ENCODE measurements around the gene OSBPL9. TPM values are rescaled to one million over a fixed set of nuclear protein-coding genes. Genes with fewer than 3 reads are reported as not detected.

The OSBPL9 gene
- total RNA-seq, 1 experiment from 2014 or later, result 62.4 TPM

DNA sequence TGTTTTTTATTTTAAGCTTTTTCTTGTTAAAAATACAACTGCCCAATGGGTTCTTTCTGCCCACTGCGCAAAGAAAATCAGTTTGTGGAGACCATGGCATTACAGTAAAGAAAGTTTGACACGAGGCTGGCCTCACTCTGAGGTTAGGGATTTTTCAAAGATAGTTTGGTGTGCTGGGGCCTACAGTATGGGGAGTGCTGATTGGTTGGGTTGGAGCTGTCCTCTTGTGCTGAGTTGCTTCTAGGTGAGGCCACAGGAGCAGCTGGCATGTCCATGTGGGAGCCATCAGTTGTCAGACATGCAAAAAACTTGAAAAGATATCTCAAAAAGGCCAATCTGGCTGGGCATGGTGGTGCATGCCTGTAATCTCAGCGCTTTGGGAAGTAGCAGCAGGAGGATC, 14.0 kb downstream of the OSBPL9 start:
- intact Hi-C loops (cut with micrococcal nuclease; ENCODE audit: unreplicated experiment), result no loop called here
- H3K4me3 ChIP-seq (ENCODE audit: low read depth, low read length, poor library complexity, severe bottlenecking), result no peak overlapping the region
- POLR2A ChIA-PET (ENCODE audit: low non-redundant PET), result no interaction called here
- H3K27me3 ChIP-seq (replicated peaks; ENCODE audit: insufficient read depth, low read depth, low read length, poor library complexity), result no peaks in the 10 kb centered on the region
- TF ChIP-seq, protein P1, sequence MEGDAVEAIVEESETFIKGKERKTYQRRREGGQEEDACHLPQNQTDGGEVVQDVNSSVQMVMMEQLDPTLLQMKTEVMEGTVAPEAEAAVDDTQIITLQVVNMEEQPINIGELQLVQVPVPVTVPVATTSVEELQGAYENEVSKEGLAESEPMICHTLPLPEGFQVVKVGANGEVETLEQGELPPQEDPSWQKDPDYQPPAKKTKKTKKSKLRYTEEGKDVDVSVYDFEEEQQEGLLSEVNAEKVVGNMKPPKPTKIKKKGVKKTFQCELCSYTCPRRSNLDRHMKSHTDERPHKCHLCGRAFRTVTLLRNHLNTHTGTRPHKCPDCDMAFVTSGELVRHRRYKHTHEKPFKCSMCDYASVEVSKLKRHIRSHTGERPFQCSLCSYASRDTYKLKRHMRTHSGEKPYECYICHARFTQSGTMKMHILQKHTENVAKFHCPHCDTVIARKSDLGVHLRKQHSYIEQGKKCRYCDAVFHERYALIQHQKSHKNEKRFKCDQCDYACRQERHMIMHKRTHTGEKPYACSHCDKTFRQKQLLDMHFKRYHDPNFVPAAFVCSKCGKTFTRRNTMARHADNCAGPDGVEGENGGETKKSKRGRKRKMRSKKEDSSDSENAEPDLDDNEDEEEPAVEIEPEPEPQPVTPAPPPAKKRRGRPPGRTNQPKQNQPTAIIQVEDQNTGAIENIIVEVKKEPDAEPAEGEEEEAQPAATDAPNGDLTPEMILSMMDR (conservative IDR thresholded peaks at IDR 0.05; ENCODE audit: low read depth, low read length), result no peak
- no peak for TF ChIP-seq EZH2 (IDR thresholded peaks at IDR 0.05; ENCODE audit: borderline replicate concordance, low read depth, low read length, poor library complexity, severe bottlenecking)
- DNase-seq (ENCODE audit: low spot score), result no peak
- BruUV-seq (replicated peaks), result no TSS peak
- H3K36me3 ChIP-seq (ENCODE audit: insufficient read depth, low read length, poor library complexity, severe bottlenecking), result no peaks in the 10 kb centered on the region
- H3K4me1 ChIP-seq (ENCODE audit: insufficient read depth, low read length, poor library complexity, severe bottlenecking), result peaks cover 9% of the 10 kb centered on the region
- CTCF ChIA-PET, result no interaction called here
- H3K9me3 ChIP-seq (ENCODE audit: low read depth, low read length, poor library complexity, severe bottlenecking), result no peaks in the 10 kb centered on the region
- no peak overlapping the region for H3K27ac ChIP-seq (ENCODE audit: low read depth, low read length, poor library complexity, severe bottlenecking)

DNA sequence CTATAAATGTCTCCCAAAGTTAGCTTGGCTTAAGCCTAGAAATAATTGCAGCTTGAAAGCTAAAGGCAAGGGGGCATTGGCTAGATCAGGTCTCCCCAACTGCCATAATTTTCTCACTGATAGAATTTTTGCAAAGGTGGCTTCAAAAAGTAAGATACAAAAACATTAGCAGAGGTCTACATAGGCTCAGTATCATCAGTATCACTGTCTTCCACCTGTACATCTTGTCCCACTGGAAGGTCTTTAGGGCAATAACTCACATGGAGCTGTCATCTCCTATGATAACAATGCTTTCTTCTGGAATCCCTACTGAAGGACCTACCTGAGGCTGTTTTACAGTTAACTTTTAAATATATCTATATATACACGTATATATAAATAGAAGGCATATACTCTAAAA, 14.9 kb downstream of the OSBPL9 start:
- POLR2A ChIA-PET (ENCODE audit: low non-redundant PET), result no interaction called here

DNA sequence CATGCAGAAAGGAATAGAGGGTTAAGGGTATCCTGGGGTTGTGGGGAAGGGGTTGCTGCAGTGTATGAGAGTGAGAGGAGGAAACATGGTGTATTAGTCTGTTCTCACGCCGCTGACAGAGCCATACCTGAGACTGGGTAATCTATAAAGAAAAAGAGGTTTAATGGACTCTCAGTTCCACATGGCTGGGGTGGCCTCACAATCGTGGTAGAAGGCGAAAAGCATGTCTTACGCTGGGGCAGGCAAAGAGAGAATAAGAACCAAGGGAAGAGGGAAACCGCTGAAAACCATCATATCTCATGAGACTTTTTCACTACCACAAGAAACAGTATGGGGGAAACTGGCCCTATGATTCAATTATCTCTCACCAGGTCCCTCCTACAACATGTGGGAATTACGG, 17.7 kb downstream of the OSBPL9 start:
- Histone ChIP-seq H3K4me3 (ENCODE audit: low read depth, low read length, poor library complexity, severe bottlenecking) (no peak overlapping the region), H3K36me3 (ENCODE audit: insufficient read depth, low read length, poor library complexity, severe bottlenecking) (no peaks in the 10 kb centered on the region), H3K27ac (ENCODE audit: low read depth, low read length, poor library complexity, severe bottlenecking) (no peak overlapping the region), H3K9me3 (ENCODE audit: low read depth, low read length, poor library complexity, severe bottlenecking) (no peaks in the 10 kb centered on the region), H3K27me3 (replicated peaks; ENCODE audit: insufficient read depth, low read depth, low read length, poor library complexity) (no peaks in the 10 kb centered on the region), H3K4me1 (ENCODE audit: insufficient read depth, low read length, poor library complexity, severe bottlenecking) (no peaks in the 10 kb centered on the region)
- no TSS peak for BruUV-seq (replicated peaks)
- DNase-seq (ENCODE audit: low spot score), result no peak
- CTCF ChIA-PET, result no interaction called here
- intact Hi-C loops (cut with micrococcal nuclease; ENCODE audit: unreplicated experiment), result no loop called here
- POLR2A ChIA-PET (ENCODE audit: low non-redundant PET), result no interaction called here
- TF ChIP-seq EZH2 (IDR thresholded peaks at IDR 0.05; ENCODE audit: borderline replicate concordance, low read depth, low read length, poor library complexity, severe bottlenecking), result no peak
- TF ChIP-seq, protein P1 (conservative IDR thresholded peaks at IDR 0.05; ENCODE audit: low read depth, low read length), result no peak

More for the DNA sequence above, 14.9 kb downstream of the OSBPL9 start:
- H3K4me3 ChIP-seq (ENCODE audit: low read depth, low read length, poor library complexity, severe bottlenecking), result no peak overlapping the region
- no peak overlapping the region for H3K27ac ChIP-seq (ENCODE audit: low read depth, low read length, poor library complexity, severe bottlenecking)
- no peaks in the 10 kb centered on the region for H3K36me3 ChIP-seq (ENCODE audit: insufficient read depth, low read length, poor library complexity, severe bottlenecking)
- H3K4me1 ChIP-seq (ENCODE audit: insufficient read depth, low read length, poor library complexity, severe bottlenecking), result peaks cover 9% of the 10 kb centered on the region
- no peaks in the 10 kb centered on the region for H3K27me3 ChIP-seq (replicated peaks; ENCODE audit: insufficient read depth, low read depth, low read length, poor library complexity)
- no TSS peak for BruUV-seq (replicated peaks)
- intact Hi-C loops (cut with micrococcal nuclease; ENCODE audit: unreplicated experiment), result no loop called here
- no peak for DNase-seq (ENCODE audit: low spot score)
- H3K9me3 ChIP-seq (ENCODE audit: low read depth, low read length, poor library complexity, severe bottlenecking), result no peaks in the 10 kb centered on the region
- CTCF ChIA-PET, result no interaction called here
- no peak for TF ChIP-seq EZH2 (IDR thresholded peaks at IDR 0.05; ENCODE audit: borderline replicate concordance, low read depth, low read length, poor library complexity, severe bottlenecking)
- TF ChIP-seq, protein P1 (conservative IDR thresholded peaks at IDR 0.05; ENCODE audit: low read depth, low read length), result no peak

All from A673 (cell line).